Stomach (tissue), 4 donors: ENCODE results near the gene NTHL1.

Source experiments
- EP300 ChIP-seq: sonication (generic); formaldehyde crosslinking; IDR thresholded peaks from one replicate; pipeline ENCODE4 v1.6.1; 2017; ENCODE audit warnings: antibody characterized with exemption
- POLR2A ChIP-seq, 4 donors: fragments of 450-650 bp; IDR thresholded peaks; one replicate each; pipeline ENCODE4 v1.6.1; 2016; ENCODE audit warnings: antibody characterized with exemption in 4 of 4, control low read depth in 2 of 4, mild to moderate bottlenecking in 1 of 4, moderate library complexity in 1 of 4
- TF ChIP-seq, protein P1 (sequence below), 7 experiments: fragments of 450-650 bp in 4 of 7; fragments of 200-600 bp in 3 of 7; sonication (generic) in 3 of 7; IDR thresholded peaks; one replicate each; pipeline ENCODE4 v1.5.1; 2016 to 2019; ENCODE audit warnings: antibody characterized with exemption in 7 of 7, control low read depth in 2 of 7, mild to moderate bottlenecking in 1 of 7

DNA sequence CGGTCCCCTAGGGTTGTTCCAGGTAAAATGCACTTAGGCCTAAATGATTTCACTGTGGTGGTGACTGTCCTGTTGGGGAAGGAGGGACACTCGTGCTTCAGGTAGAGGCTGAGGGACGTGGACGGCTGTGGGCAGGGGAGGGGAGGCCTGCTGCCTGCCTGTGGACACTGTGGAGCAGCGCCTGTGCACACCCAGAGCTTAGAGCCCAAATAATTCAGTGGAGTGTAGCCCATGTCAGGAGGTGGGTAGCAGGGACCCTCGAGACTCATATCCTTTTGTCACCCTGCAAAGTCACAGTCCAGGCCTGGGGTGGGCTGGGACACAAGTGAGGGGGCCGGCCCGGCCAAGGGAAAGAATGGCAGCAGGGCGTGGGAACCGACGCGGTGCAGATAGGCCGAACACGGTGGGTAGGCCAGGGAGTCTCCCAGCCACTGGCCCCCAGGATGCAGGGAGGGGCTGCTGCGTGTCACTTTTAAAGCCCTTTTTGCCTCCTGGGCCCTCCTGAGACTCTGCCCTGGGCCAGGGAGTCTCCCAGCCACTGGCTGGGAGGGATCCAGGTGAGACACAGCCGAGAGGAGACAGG is 21.7 kb downstream of the NTHL1 start:
- TF ChIP-seq, protein P1, sequence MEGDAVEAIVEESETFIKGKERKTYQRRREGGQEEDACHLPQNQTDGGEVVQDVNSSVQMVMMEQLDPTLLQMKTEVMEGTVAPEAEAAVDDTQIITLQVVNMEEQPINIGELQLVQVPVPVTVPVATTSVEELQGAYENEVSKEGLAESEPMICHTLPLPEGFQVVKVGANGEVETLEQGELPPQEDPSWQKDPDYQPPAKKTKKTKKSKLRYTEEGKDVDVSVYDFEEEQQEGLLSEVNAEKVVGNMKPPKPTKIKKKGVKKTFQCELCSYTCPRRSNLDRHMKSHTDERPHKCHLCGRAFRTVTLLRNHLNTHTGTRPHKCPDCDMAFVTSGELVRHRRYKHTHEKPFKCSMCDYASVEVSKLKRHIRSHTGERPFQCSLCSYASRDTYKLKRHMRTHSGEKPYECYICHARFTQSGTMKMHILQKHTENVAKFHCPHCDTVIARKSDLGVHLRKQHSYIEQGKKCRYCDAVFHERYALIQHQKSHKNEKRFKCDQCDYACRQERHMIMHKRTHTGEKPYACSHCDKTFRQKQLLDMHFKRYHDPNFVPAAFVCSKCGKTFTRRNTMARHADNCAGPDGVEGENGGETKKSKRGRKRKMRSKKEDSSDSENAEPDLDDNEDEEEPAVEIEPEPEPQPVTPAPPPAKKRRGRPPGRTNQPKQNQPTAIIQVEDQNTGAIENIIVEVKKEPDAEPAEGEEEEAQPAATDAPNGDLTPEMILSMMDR (IDR thresholded peaks at IDR 0.05): no peak
- TF ChIP-seq POLR2A (IDR thresholded peaks at IDR 0.05) (no peak), EP300 (no peak)
